ENCODE measurements around the gene EHMT2. TPM values are rescaled to one million over a fixed set of nuclear protein-coding genes. Genes with fewer than 3 reads are reported as not detected.

EHMT2 gene
- total and polyA plus RNA-seq, 2 of the 13 experiments (the other 11 are each of a cell fraction or from before 2014, with no cell fraction given) = 55.2 to 69.2 TPM

DNA sequence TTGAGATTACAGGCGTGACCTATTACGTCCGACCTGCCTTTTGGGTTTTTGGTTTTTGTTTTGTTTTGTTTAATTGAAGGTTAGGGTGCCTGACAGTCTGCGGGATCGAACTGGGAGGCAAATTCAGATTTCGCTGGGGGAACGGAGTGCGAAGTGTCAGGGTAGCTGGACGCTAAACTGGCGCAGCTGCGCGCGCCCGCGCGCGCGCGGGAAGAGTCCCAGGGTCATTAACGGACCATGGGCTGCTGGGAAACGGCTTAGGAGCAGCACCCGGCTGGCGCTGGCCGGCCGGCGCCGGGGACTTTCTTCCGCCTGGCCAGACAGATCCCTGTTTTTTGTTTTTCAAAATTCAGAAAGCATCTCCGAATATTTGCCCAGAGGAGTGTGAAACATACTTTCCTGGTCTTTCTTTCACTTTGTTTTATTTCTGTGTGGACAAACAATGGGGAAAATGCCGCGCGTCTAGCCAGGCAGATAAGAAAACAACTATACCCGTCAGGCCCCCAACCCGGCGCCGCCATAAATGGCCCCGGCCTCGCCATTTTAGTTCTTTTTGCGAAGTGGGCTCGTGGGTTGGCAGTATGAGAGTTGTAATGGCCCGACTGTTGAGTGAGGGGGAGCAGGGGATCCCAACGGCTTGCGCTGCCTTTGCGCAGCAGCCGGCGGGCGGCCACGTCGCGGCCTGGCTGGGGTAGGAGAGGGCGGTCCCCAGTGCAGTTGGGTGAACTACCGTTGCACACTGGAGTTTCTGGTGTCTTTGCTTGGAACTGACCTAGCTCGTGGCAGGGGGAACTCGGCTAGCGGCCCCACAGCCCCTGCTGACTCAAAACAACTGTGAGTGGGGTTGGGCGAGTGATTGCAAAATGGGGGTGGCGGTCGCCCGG, 62.9 kb downstream of the EHMT2 start (continued):
- TF ChIP-seq, protein P1, sequence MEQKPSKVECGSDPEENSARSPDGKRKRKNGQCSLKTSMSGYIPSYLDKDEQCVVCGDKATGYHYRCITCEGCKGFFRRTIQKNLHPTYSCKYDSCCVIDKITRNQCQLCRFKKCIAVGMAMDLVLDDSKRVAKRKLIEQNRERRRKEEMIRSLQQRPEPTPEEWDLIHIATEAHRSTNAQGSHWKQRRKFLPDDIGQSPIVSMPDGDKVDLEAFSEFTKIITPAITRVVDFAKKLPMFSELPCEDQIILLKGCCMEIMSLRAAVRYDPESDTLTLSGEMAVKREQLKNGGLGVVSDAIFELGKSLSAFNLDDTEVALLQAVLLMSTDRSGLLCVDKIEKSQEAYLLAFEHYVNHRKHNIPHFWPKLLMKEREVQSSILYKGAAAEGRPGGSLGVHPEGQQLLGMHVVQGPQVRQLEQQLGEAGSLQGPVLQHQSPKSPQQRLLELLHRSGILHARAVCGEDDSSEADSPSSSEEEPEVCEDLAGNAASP (CRISPR knock-in tag; IDR thresholded peaks at IDR 0.05; ENCODE audit: borderline replicate concordance) = peak; percentile 68
- TF ChIP-seq ZNF264 (CRISPR knock-in tag; IDR thresholded peaks at IDR 0.05) = peak; percentile 85
- TF ChIP-seq ZNF552 (CRISPR knock-in tag; IDR thresholded peaks at IDR 0.05; ENCODE audit: borderline replicate concordance) = peak; percentile 14; the same call in 1 of the 2 replicates
- peak; percentile 63; the same call in 1 of the 2 replicates for TF ChIP-seq SALL1 (CRISPR knock-in tag; IDR thresholded peaks at IDR 0.05)
- TF ChIP-seq, protein P2, sequence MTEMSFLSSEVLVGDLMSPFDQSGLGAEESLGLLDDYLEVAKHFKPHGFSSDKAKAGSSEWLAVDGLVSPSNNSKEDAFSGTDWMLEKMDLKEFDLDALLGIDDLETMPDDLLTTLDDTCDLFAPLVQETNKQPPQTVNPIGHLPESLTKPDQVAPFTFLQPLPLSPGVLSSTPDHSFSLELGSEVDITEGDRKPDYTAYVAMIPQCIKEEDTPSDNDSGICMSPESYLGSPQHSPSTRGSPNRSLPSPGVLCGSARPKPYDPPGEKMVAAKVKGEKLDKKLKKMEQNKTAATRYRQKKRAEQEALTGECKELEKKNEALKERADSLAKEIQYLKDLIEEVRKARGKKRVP (CRISPR knock-in tag; IDR thresholded peaks at IDR 0.05) = peak in 1 of 2 experiments; percentile 59; a peak in 1 of 4 replicates
- TF ChIP-seq ZNF772 (CRISPR knock-in tag; IDR thresholded peaks at IDR 0.05) = peak; percentile 73; the same call in 1 of the 2 replicates
- TF ChIP-seq ZNF251 (CRISPR knock-in tag; IDR thresholded peaks at IDR 0.05) = peak; percentile 89; the same call in 1 of the 2 replicates
- TF ChIP-seq, protein P3, sequence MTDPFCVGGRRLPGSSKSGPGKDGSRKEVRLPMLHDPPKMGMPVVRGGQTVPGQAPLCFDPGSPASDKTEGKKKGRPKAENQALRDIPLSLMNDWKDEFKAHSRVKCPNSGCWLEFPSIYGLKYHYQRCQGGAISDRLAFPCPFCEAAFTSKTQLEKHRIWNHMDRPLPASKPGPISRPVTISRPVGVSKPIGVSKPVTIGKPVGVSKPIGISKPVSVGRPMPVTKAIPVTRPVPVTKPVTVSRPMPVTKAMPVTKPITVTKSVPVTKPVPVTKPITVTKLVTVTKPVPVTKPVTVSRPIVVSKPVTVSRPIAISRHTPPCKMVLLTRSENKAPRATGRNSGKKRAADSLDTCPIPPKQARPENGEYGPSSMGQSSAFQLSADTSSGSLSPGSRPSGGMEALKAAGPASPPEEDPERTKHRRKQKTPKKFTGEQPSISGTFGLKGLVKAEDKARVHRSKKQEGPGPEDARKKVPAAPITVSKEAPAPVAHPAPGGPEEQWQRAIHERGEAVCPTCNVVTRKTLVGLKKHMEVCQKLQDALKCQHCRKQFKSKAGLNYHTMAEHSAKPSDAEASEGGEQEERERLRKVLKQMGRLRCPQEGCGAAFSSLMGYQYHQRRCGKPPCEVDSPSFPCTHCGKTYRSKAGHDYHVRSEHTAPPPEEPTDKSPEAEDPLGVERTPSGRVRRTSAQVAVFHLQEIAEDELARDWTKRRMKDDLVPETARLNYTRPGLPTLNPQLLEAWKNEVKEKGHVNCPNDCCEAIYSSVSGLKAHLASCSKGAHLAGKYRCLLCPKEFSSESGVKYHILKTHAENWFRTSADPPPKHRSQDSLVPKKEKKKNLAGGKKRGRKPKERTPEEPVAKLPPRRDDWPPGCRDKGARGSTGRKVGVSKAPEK (CRISPR knock-in tag; IDR thresholded peaks at IDR 0.05; ENCODE audit: borderline replicate concordance) = peak; percentile 63; the same call in 1 of the 2 replicates
- 0 out of 2 replicates have a peak, but pooled peaks have one; percentile 59 for TF ChIP-seq ZFP37 (CRISPR knock-in tag; IDR thresholded peaks at IDR 0.05; ENCODE audit: borderline replicate concordance)
- TF ChIP-seq ZNF839 (CRISPR knock-in tag; IDR thresholded peaks at IDR 0.05; ENCODE audit: borderline replicate concordance) = no peak
- TF ChIP-seq ZNF589 (CRISPR knock-in tag; conservative IDR thresholded peaks at IDR 0.05) = peak; percentile 64; the same call in 1 of the 2 replicates
- TF ChIP-seq THAP11 (CRISPR knock-in tag; IDR thresholded peaks at IDR 0.05) = peak; percentile 76
- TF ChIP-seq, protein P4, sequence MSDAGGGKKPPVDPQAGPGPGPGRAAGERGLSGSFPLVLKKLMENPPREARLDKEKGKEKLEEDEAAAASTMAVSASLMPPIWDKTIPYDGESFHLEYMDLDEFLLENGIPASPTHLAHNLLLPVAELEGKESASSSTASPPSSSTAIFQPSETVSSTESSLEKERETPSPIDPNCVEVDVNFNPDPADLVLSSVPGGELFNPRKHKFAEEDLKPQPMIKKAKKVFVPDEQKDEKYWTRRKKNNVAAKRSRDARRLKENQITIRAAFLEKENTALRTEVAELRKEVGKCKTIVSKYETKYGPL (CRISPR knock-in tag; IDR thresholded peaks at IDR 0.05) = peak; percentile 78
- TF ChIP-seq, protein P5, sequence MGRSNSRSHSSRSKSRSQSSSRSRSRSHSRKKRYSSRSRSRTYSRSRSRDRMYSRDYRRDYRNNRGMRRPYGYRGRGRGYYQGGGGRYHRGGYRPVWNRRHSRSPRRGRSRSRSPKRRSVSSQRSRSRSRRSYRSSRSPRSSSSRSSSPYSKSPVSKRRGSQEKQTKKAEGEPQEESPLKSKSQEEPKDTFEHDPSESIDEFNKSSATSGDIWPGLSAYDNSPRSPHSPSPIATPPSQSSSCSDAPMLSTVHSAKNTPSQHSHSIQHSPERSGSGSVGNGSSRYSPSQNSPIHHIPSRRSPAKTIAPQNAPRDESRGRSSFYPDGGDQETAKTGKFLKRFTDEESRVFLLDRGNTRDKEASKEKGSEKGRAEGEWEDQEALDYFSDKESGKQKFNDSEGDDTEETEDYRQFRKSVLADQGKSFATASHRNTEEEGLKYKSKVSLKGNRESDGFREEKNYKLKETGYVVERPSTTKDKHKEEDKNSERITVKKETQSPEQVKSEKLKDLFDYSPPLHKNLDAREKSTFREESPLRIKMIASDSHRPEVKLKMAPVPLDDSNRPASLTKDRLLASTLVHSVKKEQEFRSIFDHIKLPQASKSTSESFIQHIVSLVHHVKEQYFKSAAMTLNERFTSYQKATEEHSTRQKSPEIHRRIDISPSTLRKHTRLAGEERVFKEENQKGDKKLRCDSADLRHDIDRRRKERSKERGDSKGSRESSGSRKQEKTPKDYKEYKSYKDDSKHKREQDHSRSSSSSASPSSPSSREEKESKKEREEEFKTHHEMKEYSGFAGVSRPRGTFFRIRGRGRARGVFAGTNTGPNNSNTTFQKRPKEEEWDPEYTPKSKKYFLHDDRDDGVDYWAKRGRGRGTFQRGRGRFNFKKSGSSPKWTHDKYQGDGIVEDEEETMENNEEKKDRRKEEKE (IDR thresholded peaks at IDR 0.05) = no peak
- no peak for TF ChIP-seq RFX1 (IDR thresholded peaks at IDR 0.05)
- TF ChIP-seq SATB2 (CRISPR knock-in tag; IDR thresholded peaks at IDR 0.05) = peak; percentile 86
- peak; percentile 79 for TF ChIP-seq ERF (CRISPR knock-in tag; IDR thresholded peaks at IDR 0.05)
- peak; percentile 20 for TF ChIP-seq CBX1 (IDR thresholded peaks at IDR 0.05; ENCODE audit: low read depth)

Data from HepG2 (cell line).